Activated T-cell treated with anti-CD3 and anti-CD28 coated beads, Interleukin-2, amount 50 U/mL, for 72 hours (primary cell): Measurements from ENCODE around the gene TMEM225B. TPM values are rescaled to one million over a fixed set of nuclear protein-coding genes. Genes with fewer than 3 reads are reported as not detected.

Experiments used
- ATAC-seq, 2 donors: fragments of 150-1000 bp; cut with Tn5 transposase; replicated peaks in 1 of 2; 2 replicates each; pipeline ENCODE4 v1.10.0; 2021; ENCODE audit warnings: moderate library complexity in 2 of 2, mild to moderate bottlenecking in 1 of 2
- DNase-seq, 2 donors: peaks; one replicate each; pipeline ENCODE4 v3.0.0; 2021 to 2022; ENCODE audit warnings: mixed read lengths in 1 of 2
- H3K27ac Mint-ChIP-seq: one replicate; pipeline ENCODE4 v1.8.0; 2022; ENCODE audit warnings: mild to moderate bottlenecking, moderate library complexity, mixed read lengths
- H3K27me3 Mint-ChIP-seq: one replicate; pipeline ENCODE4 v1.8.0; 2022; ENCODE audit warnings: low read depth, mixed read lengths
- H3K36me3 Mint-ChIP-seq, 2 donors: one replicate each; pipeline ENCODE4 v1.8.0; 2022; ENCODE audit warnings: mixed read lengths in 2 of 2, mild to moderate bottlenecking in 1 of 2; ENCODE audit not compliant: insufficient read depth in 2 of 2
- H3K4me1 Mint-ChIP-seq: one replicate; pipeline ENCODE4 v1.8.0; 2022; ENCODE audit warnings: low read depth, mixed read lengths
- H3K4me3 Mint-ChIP-seq, 2 donors: one replicate each; pipeline ENCODE4 v1.8.0; 2022; ENCODE audit warnings: mild to moderate bottlenecking in 2 of 2, mixed read lengths in 2 of 2, moderate library complexity in 2 of 2
- H3K9me3 Mint-ChIP-seq, 2 donors: one replicate each; pipeline ENCODE4 v1.8.0; 2022; ENCODE audit warnings: mixed read lengths in 2 of 2
- total RNA-seq, 2 donors: library from RNA; stranded (reverse); gene quantifications; one replicate each; pipeline ENCODE4 v1.2.3, GENCODE V29; 2022

TMEM225B gene
- total RNA-seq, 2 donors from 2014 or later, result 2.5 to 4.3 TPM

DNA sequence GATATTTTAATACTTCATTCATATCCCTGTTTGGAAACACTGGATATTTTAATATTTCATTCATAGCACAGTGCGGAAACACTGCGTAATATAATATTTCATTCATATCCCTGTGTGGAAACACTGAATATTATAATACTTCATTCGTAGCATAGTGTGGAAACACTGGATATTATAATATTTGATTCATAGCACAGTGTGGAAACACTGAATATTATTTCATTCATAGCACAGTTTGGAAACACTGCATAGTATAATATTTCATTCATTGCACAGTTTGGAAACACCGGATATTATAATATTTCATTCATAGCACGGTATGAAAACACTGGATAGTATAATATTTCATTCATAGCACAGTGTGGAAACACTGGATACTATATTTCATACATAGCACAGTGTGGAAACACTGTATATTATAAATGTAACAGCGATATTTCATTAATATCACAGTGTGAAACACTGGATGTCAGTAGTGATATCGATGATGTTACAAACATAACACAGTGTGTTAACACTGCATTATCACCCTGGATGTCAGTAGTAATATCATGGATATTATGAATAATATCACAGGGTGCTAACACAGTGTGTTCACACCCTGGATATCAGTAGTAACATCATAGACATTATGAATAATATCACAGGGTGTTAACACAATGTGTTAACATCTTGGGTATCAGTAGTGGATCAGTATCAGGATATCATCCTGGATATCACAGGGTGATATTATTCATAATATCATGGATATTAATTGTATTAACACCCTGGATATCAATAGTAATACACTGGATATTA is 2.9 kb upstream of the TMEM225B start:
- Mint-ChIP-seq H3K27ac (no peak overlapping the region), H3K27me3 (no peaks in the 10 kb centered on the region), H3K4me3 (no peak overlapping the region), H3K4me1 (no peaks in the 10 kb centered on the region), H3K9me3 (no peaks in the 10 kb centered on the region), H3K36me3 (no peaks in the 10 kb centered on the region)
- no peak for DNase-seq
- peak; percentile 28 to 58 for ATAC-seq

DNA sequence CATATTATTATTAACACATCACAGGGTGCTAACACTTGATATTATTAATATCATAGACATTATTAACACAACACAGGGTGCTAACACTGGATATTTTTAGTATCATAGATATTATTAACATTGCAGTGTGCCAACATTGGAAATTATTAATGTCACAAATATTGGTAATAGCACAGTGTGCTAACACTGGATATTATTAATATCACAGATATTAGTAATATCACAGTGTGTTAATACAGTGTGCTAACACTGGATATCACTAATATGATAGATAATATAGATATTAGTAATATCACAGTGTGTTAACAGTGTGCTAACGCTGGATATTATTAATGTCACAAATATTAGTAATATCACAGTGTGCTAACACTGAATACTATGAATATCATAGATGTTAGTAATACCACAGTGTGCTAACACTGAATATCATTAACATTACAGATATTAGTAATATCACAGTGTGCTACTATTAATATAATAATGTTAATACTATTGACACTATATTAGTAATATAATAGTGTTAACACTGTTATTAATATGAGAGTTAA is 1.6 kb upstream of the TMEM225B start:
- H3K27me3 Mint-ChIP-seq, result no peaks in the 10 kb centered on the region
- DNase-seq (no peak), ATAC-seq (no peak)
- no peak overlapping the region for H3K4me3 Mint-ChIP-seq
- H3K27ac Mint-ChIP-seq, result no peak overlapping the region
- no peaks in the 10 kb centered on the region for H3K4me1 Mint-ChIP-seq
- H3K9me3 Mint-ChIP-seq, result no peaks in the 10 kb centered on the region
- H3K36me3 Mint-ChIP-seq, result no peaks in the 10 kb centered on the region

DNA sequence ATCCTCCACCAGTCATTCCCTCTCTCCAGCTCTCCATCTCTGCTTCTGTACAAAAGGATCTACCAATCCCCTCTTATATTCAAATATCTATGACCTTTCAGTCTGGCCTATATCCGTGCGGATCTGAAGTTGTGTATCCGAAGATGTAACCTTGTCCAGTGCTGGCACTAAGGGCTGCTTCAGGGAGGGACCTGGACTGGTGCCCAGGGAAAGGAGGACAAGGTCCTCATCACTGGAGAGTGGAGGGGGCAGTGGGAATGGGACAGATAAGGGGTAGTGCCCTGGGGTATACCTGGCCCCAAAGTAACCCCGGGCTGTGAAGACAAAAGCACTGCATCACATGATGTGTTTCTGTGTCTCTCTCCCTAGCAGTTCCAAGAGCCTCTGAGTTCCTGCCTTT is 1.8 kb downstream of the TMEM225B start:
- H3K4me1 Mint-ChIP-seq, result no peaks in the 10 kb centered on the region

DNA sequence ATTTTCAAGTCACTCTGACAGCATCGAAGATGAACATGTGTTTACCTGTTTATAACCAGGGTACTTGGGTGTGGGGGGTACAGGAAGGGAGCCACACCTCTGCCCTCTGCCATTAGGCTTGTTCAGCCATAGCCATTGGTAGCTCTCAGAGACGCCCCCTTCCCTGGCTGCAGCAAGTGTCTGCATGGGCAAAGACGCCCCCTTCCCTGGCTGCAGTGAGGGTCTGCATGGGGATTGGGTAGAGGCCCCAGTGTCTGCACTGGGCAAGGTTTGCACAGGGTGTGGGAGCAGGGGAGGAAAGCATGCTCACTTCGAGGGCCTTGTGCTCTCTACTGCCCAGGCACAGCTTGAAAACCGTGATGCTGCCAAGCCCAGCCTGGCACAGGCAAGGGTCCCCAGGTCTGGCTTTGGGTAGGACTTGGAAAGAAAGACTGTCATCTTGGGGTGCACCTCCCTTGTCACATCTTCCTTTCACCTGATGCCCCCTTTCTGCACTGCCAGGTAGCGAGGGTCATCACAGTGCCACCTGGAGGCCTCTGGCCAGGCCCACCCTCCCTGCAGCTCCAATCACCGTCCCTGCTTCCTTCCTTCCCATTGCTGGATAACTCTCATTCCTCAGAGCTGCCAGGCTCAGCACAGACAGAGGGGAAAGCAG is 3.7 kb downstream of the TMEM225B start:
- no peak for ATAC-seq
- DNase-seq, result no peak
- H3K4me3 Mint-ChIP-seq, result no peak overlapping the region
- H3K9me3 Mint-ChIP-seq, result no peaks in the 10 kb centered on the region
- no peaks in the 10 kb centered on the region for H3K27me3 Mint-ChIP-seq
- no peak overlapping the region for H3K27ac Mint-ChIP-seq
- no peaks in the 10 kb centered on the region for H3K36me3 Mint-ChIP-seq
- H3K4me1 Mint-ChIP-seq, result no peaks in the 10 kb centered on the region

More for the DNA sequence above, 1.8 kb downstream of the TMEM225B start:
- no peak overlapping the region for H3K4me3 Mint-ChIP-seq
- DNase-seq (no peak), ATAC-seq (no peak)
- H3K27ac Mint-ChIP-seq, result no peak overlapping the region
- no peaks in the 10 kb centered on the region for H3K9me3 Mint-ChIP-seq
- no peaks in the 10 kb centered on the region for H3K27me3 Mint-ChIP-seq
- no peaks in the 10 kb centered on the region for H3K36me3 Mint-ChIP-seq

DNA sequence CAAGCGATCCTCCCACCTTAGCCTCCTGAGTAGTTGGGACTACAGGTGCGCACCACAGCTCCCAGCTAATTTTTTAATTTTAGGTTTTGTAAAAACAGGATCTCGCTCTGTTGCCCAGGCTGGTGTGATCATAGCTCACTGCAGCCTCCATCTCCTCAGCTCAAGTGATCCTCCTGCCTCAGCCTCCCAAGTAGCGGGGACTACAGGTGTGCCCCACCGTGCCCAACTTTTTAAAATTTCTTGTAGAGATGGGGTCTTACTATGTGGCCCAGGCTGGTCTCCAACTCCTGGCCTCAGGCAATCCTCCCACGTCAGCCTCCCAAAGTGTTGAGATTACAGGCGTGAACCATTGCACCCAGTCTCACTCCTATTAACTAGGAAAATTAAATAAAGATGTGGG is 7.5 kb downstream of the TMEM225B start:
- no peaks in the 10 kb centered on the region for H3K36me3 Mint-ChIP-seq
- no peak overlapping the region for H3K4me3 Mint-ChIP-seq
- no peaks in the 10 kb centered on the region for H3K4me1 Mint-ChIP-seq

DNA sequence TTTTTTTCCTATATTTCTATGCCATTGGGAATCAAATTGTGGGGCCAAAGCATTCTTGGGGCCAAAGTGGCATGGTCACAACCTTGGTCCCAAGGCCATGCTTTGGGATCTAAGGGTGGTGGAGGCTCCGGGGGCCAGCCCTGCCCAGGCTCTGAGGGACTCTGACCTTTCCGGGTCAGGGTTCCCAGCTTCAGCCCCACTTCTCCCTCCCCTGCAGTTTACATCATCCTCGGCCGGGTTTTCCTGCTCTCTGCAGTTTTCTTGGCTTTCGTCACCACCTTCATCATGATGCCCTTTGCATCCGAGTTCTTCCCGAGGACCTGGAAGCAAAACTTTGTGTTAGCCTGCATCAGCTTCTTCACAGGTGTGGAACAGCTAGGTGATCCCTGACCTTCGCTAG is 8.5 kb downstream of the TMEM225B start:
- no peak for DNase-seq
- Mint-ChIP-seq H3K4me3 (no peak overlapping the region), H3K27me3 (peaks cover 9% of the 10 kb centered on the region), H3K27ac (no peak overlapping the region), H3K36me3 (no peaks in the 10 kb centered on the region), H3K4me1 (no peaks in the 10 kb centered on the region), H3K9me3 (no peaks in the 10 kb centered on the region)
- ATAC-seq, result no peak

More for the DNA sequence above, 7.5 kb downstream of the TMEM225B start:
- H3K9me3 Mint-ChIP-seq, result no peaks in the 10 kb centered on the region
- no peak for DNase-seq
- no peak overlapping the region for H3K27ac Mint-ChIP-seq
- H3K27me3 Mint-ChIP-seq, result peaks cover 6% of the 10 kb centered on the region
- no peak for ATAC-seq

DNA sequence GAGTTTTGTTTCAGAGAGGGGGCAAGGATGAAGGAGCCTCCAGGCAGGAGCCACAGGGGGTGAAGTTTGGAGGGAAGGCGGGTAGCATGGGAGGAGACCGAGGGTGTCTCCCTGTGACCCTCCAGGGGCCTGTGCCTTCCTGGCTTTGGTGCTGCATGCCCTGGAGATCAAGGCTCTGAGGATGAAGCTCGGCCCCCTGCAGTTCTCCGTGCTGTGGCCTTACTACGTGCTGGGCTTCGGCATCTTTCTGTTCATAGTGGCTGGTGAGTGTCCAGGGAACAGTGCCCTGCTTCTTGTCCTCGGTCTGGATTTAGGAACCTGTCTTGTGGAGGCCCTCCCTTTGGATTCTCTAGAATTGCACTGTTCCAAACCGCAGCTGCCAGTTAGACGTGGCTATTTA is 9.5 kb downstream of the TMEM225B start:
- DNase-seq (no peak), ATAC-seq (no peak)
- H3K4me1 Mint-ChIP-seq, result no peaks in the 10 kb centered on the region
- H3K27ac Mint-ChIP-seq, result no peak overlapping the region
- H3K27me3 Mint-ChIP-seq, result peaks cover 9% of the 10 kb centered on the region
- no peaks in the 10 kb centered on the region for H3K9me3 Mint-ChIP-seq
- H3K4me3 Mint-ChIP-seq, result no peak overlapping the region
- no peaks in the 10 kb centered on the region for H3K36me3 Mint-ChIP-seq

DNA sequence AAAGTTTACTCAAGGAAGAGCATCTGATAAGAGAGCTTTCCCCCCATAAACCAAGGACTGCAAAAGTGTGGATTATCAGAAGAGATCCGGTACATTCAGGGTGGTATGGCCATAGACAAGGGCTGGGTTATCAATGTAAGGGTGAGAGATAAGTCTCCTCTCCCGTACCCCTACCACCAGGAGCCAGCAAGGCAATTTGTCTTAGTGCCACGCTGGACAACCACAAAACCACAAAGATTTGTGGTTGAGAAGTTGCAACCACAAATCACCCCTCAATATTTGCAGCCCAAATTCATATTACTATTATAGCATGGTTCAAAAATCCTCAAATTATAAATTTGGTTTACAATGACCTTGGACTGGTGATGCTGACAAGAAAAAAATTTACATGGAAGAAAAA is 16.4 kb downstream of the TMEM225B start:
- Mint-ChIP-seq H3K27ac (peak overlapping the region; percentile 51), H3K27me3 (peaks cover 9% of the 10 kb centered on the region), H3K4me3 (peak overlapping the region in 1 of 2 donors; percentile 43), H3K36me3 (peaks cover 2 to 6% of the 10 kb centered on the region in 2 donors), H3K4me1 (peaks cover 38% of the 10 kb centered on the region), H3K9me3 (no peaks in the 10 kb centered on the region)
- DNase-seq (no peak), ATAC-seq (no peak)

DNA sequence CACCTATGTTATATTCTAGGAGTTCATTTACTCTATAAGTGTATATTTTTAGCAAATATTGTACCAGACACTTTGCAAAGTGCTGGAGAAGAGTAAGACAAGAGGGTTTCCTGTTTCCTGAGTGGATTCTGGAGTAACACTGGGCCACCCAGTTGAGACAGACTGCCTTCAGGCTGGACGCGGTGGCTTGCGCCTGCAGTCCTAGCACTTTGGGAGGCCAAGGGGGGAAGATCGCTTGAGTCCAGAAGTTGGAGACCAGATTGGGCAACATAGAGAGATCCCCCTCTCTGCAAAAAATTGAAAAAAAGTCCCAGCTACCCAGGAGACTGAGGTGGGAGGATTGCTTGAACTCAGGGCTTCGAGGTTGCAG is 17.9 kb downstream of the TMEM225B start:
- H3K36me3 Mint-ChIP-seq, result peaks cover 2 to 15% of the 10 kb centered on the region in 2 donors
- H3K9me3 Mint-ChIP-seq, result no peaks in the 10 kb centered on the region
- no peak for DNase-seq
- peak overlapping the region; percentile 93 to 97 for H3K4me3 Mint-ChIP-seq
- no peak for ATAC-seq
- H3K27me3 Mint-ChIP-seq, result no peaks in the 10 kb centered on the region
- peaks cover 48% of the 10 kb centered on the region for H3K4me1 Mint-ChIP-seq
- peak overlapping the region; percentile 74 for H3K27ac Mint-ChIP-seq

DNA sequence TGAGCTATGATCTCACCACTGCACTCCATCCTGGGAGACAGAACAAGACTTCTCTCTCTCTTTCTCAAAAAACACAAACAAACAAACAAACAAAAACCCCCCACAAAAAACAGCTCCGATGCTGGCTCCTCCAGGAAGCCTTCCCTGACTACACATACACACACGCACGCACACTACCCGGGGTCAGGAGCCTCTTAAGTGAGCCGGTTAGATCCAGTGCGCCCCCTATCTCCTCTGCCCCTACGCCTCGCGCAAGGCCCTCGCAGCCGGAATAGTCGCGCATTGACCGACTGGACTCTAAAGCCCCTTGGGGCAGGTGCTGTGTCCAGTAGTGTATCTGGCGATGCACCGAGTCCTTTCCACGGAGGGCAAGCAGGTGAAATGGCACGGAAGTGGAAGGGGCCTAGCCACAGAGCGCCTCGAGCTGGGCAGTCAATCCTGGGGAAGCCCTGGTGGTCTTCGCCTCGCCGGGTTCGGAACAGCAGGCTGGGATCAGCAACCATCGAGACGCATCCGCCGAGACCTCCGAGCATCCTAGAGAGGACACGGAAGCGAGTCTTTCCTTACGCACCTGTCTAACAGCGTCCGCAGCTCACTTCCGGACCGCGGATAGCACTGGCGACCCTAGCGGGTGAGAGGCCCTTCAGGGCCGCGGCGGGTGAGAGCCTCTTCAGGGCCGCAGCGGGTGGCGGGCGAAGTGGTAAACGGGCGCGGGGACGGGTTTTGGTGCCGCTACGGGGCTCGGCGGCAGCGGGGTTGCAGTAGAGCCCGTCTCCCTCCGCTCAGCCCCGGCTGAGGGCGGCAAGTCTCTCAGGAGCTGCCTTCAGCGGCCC is 18.5 kb downstream of the TMEM225B start, which contains the start of gene ZSCAN25:
ZSCAN25 (plus strand) TSS at position 588 of the 833 bp plus-strand sequence. CDS start 2,661 bp downstream, outside the sequence.
- Mint-ChIP-seq H3K27me3 (no peaks in the 10 kb centered on the region), H3K9me3 (no peaks in the 10 kb centered on the region), H3K27ac (peak within 1 kb of the TSS; percentile 74), H3K4me1 (peaks cover 55% of the 10 kb centered on the region), H3K36me3 (peaks cover 2 to 20% of the 10 kb centered on the region in 2 donors), H3K4me3 (peak within 1 kb of the TSS; percentile 93 to 97)
- DNase-seq (peak; percentile 88 to 90), ATAC-seq (peak; percentile 95 to 98)

DNA sequence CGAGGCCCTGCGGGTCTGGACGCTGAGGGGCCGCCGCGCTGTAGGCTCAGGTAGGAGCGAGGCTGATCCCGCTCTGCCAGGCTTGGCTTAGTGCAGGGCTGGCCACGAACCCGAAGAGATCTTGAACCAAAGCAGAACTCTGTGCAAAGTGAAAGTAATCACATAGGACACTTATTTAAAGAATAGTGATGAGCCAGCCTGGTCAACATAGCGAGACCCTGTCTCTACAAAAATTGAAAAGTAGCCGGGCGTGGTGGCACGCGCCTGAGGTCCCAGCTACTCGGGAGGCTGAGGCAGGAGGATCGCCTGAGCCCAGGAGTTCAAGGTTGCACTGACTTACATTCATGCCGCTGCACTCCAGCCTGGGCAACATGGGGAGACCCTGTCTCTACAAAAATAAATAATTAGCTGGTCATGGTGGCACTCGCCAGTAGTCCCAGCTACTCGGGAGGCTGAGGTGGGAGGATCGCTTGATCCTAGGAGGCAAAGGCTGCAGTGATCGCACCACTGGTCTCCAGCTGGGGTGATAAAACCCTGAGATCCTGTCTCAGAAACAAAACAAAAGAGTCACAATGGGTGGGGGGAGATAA is 19.2 kb downstream of the TMEM225B start:
- H3K27ac Mint-ChIP-seq, result peak overlapping the region; percentile 74
- H3K27me3 Mint-ChIP-seq, result no peaks in the 10 kb centered on the region
- no peak for ATAC-seq
- peak overlapping the region; percentile 93 to 97 for H3K4me3 Mint-ChIP-seq
- DNase-seq, result no peak
- H3K9me3 Mint-ChIP-seq, result no peaks in the 10 kb centered on the region
- peaks cover 2 to 22% of the 10 kb centered on the region in 2 donors for H3K36me3 Mint-ChIP-seq
- peaks cover 60% of the 10 kb centered on the region for H3K4me1 Mint-ChIP-seq

DNA sequence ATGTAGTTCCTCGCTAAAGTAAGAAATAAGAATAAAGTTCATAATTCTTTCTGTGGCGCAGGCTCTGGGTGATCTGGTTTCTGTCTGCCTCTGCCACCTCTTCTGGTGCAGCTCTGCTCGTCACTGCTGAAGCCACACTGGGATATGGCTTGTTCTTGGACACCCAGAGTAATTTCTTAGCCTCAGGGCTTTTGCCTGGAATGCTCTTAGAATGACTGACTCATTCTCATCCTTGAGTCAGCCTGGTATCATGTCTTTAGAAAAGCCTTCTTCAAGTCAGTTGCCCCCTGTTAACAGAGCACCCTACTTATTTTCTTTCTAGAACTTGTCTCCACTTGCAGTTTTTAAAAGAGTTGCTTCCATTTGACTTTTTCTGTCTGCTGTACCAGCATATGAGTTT is 20.7 kb downstream of the TMEM225B start:
- DNase-seq (no peak), ATAC-seq (no peak)
- peaks cover 75% of the 10 kb centered on the region for H3K4me1 Mint-ChIP-seq
- H3K27ac Mint-ChIP-seq, result peak overlapping the region; percentile 74
- H3K36me3 Mint-ChIP-seq, result peaks cover 10 to 33% of the 10 kb centered on the region in 2 donors
- peak overlapping the region; percentile 93 to 97 for H3K4me3 Mint-ChIP-seq
- no peaks in the 10 kb centered on the region for H3K27me3 Mint-ChIP-seq
- H3K9me3 Mint-ChIP-seq, result no peaks in the 10 kb centered on the region
